GM10266 (cell line): ENCODE results near the gene DOCK3.
A peak's percentile ranks its signal among the peaks of the same experiment; 100 is the strongest.
"Not testable (repeated sequence)": the region's sequence is repeated elsewhere in the genome, so short reads cannot be mapped to it uniquely, and the experiment has no call there.

ENCODE experiments used
- DNase-seq: peaks from one replicate; pipeline ENCODE4 v3.0.0; 2012; ENCODE audit errors: extremely low spot score
- CTCF ChIP-seq: IDR thresholded peaks from 2 replicates; pipeline ENCODE4 v1.5.1; 2012; ENCODE audit warnings: mild to moderate bottlenecking, low read depth; ENCODE audit not compliant: control insufficient read depth, insufficient read depth; ENCODE audit errors: missing control alignments

The DOCK3 gene

GRCh38 chr3:51306093-51306492 is 631.4 kb downstream of the DOCK3 start:
- DNase-seq = no peak
- no peak for TF ChIP-seq CTCF

GRCh38 chr3:51307458-51307857 is 632.7 kb downstream of the DOCK3 start:
- DNase-seq = no peak
- no peak for TF ChIP-seq CTCF

- not testable (repeated sequence) for DNase-seq
Measured at GRCh38 chr3:51307945-51308607, 633.3 kb downstream of the DOCK3 start.

GRCh38 chr3:51311055-51311454 is 636.3 kb downstream of the DOCK3 start:
- peak; percentile 40 for TF ChIP-seq CTCF
- peak; percentile 39 for DNase-seq

- no peak for DNase-seq
- TF ChIP-seq CTCF = no peak
Measured at GRCh38 chr3:51328206-51328605, 653.5 kb downstream of the DOCK3 start.

- TF ChIP-seq CTCF = no peak
- DNase-seq = no peak
Measured at GRCh38 chr3:51330046-51330445, 655.3 kb downstream of the DOCK3 start.

GRCh38 chr3:51332156-51332555 is 657.4 kb downstream of the DOCK3 start:
- TF ChIP-seq CTCF = no peak
- no peak for DNase-seq

GRCh38 chr3:51333021-51333420 is 658.3 kb downstream of the DOCK3 start:
- TF ChIP-seq CTCF = no peak
- DNase-seq = no peak
